HepG2 (cell line): ENCODE measurements around the gene SUDS3. TPM values are rescaled to one million over a fixed set of nuclear protein-coding genes. Genes with fewer than 3 reads are reported as not detected.

Experiments used
- BHLHE40 ChIP-seq: IDR thresholded peaks from 2 replicates; pipeline ENCODE4 v1.6.1; 2011; ENCODE audit warnings: low read length, improper control_type of control experiment
- HES4 ChIP-seq: sonication (generic); formaldehyde crosslinking; IDR thresholded peaks from 2 replicates; pipeline ENCODE4 v1.9.0; 2021; ENCODE audit warnings: mild to moderate bottlenecking, missing genetic modification reagents, borderline replicate concordance
- HNF4G ChIP-seq, 2 experiments: sonication (generic) in 1 of 2; formaldehyde crosslinking in 1 of 2; IDR thresholded peaks; 2 replicates each; pipeline versions ENCODE4 v1.4.0 to v1.6.1; 2011 to 2020; ENCODE audit warnings: borderline replicate concordance in 2 of 2, low read depth in 2 of 2, mild to moderate bottlenecking in 2 of 2, low read length in 1 of 2, missing genetic modification reagents in 1 of 2, moderate library complexity in 1 of 2
- KAT2B ChIP-seq: fragments of 150-350 bp; IDR thresholded peaks from 2 replicates; pipeline ENCODE4 v1.6.1; 2014; ENCODE audit warnings: low read depth, low read length, borderline replicate concordance
- KDM4B ChIP-seq: sonication (generic); formaldehyde crosslinking; IDR thresholded peaks from 2 replicates; pipeline ENCODE4 v1.4.0; 2020; ENCODE audit warnings: missing genetic modification reagents
- LRRFIP1 ChIP-seq: sonication (generic); formaldehyde crosslinking; conservative IDR thresholded peaks from 2 replicates; pipeline ENCODE4 v1.4.0; 2020; ENCODE audit warnings: missing genetic modification reagents
- POLR2G ChIP-seq: fragments of 200-400 bp; formaldehyde crosslinking; IDR thresholded peaks from 2 replicates; pipeline ENCODE4 v1.6.1; 2018; ENCODE audit warnings: mild to moderate bottlenecking, low read depth, low read length, moderate library complexity
- RBFOX2 ChIP-seq: fragments of 200-400 bp; formaldehyde crosslinking; IDR thresholded peaks from 2 replicates; pipeline ENCODE4 v1.6.1; 2017; ENCODE audit warnings: low read depth, mild to moderate bottlenecking, low read length
- SMAD1 ChIP-seq: sonication (generic); formaldehyde crosslinking; IDR thresholded peaks from 2 replicates; pipeline ENCODE4 v1.4.0; 2020; ENCODE audit warnings: missing genetic modification reagents, low read depth, mild to moderate bottlenecking, borderline replicate concordance
- XRCC5 ChIP-seq: fragments of 200-400 bp; formaldehyde crosslinking; optimal IDR thresholded peaks from 2 replicates; pipeline ENCODE3; 2017; ENCODE audit warnings: mild to moderate bottlenecking, low read length
- ZNF224 ChIP-seq: sonication (generic); formaldehyde crosslinking; IDR thresholded peaks from 2 replicates; pipeline ENCODE4 v1.5.0; 2020; ENCODE audit warnings: mild to moderate bottlenecking, missing genetic modification reagents
- ZNF256 ChIP-seq: sonication (generic); formaldehyde crosslinking; conservative IDR thresholded peaks from 2 replicates; pipeline ENCODE4 v1.4.0; 2020; ENCODE audit warnings: missing genetic modification reagents
- ZNF367 ChIP-seq: sonication (generic); formaldehyde crosslinking; IDR thresholded peaks from 2 replicates; pipeline ENCODE4 v1.4.0; 2020; ENCODE audit warnings: missing genetic modification reagents, borderline replicate concordance
- ZNF75D ChIP-seq: sonication (generic); formaldehyde crosslinking; IDR thresholded peaks from 2 replicates; pipeline ENCODE4 v1.8.1; 2023; ENCODE audit warnings: missing genetic modification reagents, mild to moderate bottlenecking, borderline replicate concordance
- ZNF768 ChIP-seq: sonication (generic); formaldehyde crosslinking; IDR thresholded peaks from 2 replicates; pipeline ENCODE4 v1.4.0; 2020; ENCODE audit warnings: missing genetic modification reagents
- ZNF784 ChIP-seq: sonication (generic); formaldehyde crosslinking; IDR thresholded peaks from 2 replicates; pipeline ENCODE4 v1.5.1; 2020; ENCODE audit warnings: missing genetic modification reagents, mild to moderate bottlenecking, borderline replicate concordance
- ZNF839 ChIP-seq: sonication (generic); formaldehyde crosslinking; IDR thresholded peaks from 2 replicates; pipeline ENCODE4 v1.4.0; 2020; ENCODE audit warnings: missing genetic modification reagents, mild to moderate bottlenecking, borderline replicate concordance
- ZSCAN30 ChIP-seq: sonication (generic); formaldehyde crosslinking; IDR thresholded peaks from 2 replicates; pipeline ENCODE4 v1.5.0; 2020; ENCODE audit warnings: mild to moderate bottlenecking, missing genetic modification reagents
- ZSCAN5A ChIP-seq: sonication (generic); formaldehyde crosslinking; IDR thresholded peaks from 2 replicates; pipeline ENCODE4 v1.8.0; 2022; ENCODE audit warnings: mild to moderate bottlenecking, missing genetic modification reagents, borderline replicate concordance
- ZXDC ChIP-seq: sonication (generic); formaldehyde crosslinking; IDR thresholded peaks from 2 replicates; pipeline ENCODE4 v1.5.0; 2020; ENCODE audit warnings: mild to moderate bottlenecking, missing genetic modification reagents
- polyA plus RNA-seq, 8 experiments: library from polyadenylated mRNA; depleted of rRNA in 3 of 8; stranded (reverse) in 7 of 8; unstranded in 1 of 8; fragments of >200 nt; fragmentation: Illumina TruSeq in 4 of 8; extraction: Trizol in 4 of 8; gene quantifications; 2 replicates each; pipeline versions ENCODE4 v1.2.1 to v1.2.3, GENCODE V29; 2011 to 2016; ENCODE audit warnings: low read depth in 4 of 8, missing spikeins in 1 of 8, mixed read lengths in 1 of 8; ENCODE audit not compliant: insufficient read depth in 1 of 8
- total RNA-seq, 5 experiments: library from RNA; depleted of rRNA; stranded (reverse); fragments of >200 nt; fragmentation: Illumina TruSeq; extraction: Trizol; gene quantifications; 2 replicates each; pipeline ENCODE4 v1.2.3, GENCODE V29; 2016; ENCODE audit warnings: low read depth in 1 of 5

Gene SUDS3
- total and polyA plus RNA-seq, 2 of the 13 experiments (the other 11 are each of a cell fraction or from before 2014, with no cell fraction given) = 20.2 to 33.1 TPM

GRCh38 chr12:118372541-118373495 is 3.5 kb upstream of the SUDS3 start, which contains the start of gene TAOK3 (continued):
- TF ChIP-seq LRRFIP1 (CRISPR knock-in tag) (no peak), HES4 (CRISPR knock-in tag) (peak; percentile 24; the same call in 1 of the 2 replicates), SMAD1 (CRISPR knock-in tag) (0 out of 2 replicates have a peak, but pooled peaks have one; percentile 48), ZNF784 (no peak), ZNF224 (CRISPR knock-in tag) (peak; percentile 83; the same call in 1 of the 2 replicates), ZNF75D (CRISPR knock-in tag) (no peak), ZNF367 (CRISPR knock-in tag) (no peak; the same call in 1 of the 2 replicates), POLR2G (peak; percentile 97), ZSCAN5A (CRISPR knock-in tag) (no peak), ZNF839 (CRISPR knock-in tag) (peak; percentile 49; the same call in 1 of the 2 replicates), KDM4B (no peak), ZNF768 (CRISPR knock-in tag) (0 out of 2 replicates have a peak, but pooled peaks have one; percentile 11), ZSCAN30 (CRISPR knock-in tag) (no peak), HNF4G (IDR thresholded peaks at IDR 0.05; ENCODE audit: borderline replicate concordance, low read depth, low read length) (peak; percentile 94), HNF4G (CRISPR knock-in tag; IDR thresholded peaks at IDR 0.05; ENCODE audit: borderline replicate concordance, low read depth) (peak; percentile 73; the same call in 1 of the 2 replicates), ZXDC (CRISPR knock-in tag) (no peak), ZNF256 (CRISPR knock-in tag) (no peak), KAT2B (peak; percentile 62; the same call in 1 of the 2 replicates), BHLHE40 (0 out of 2 replicates have a peak, but pooled peaks have one; percentile 21), XRCC5 (peak; percentile 99), RBFOX2 (peak; percentile 82)
